IPS-18c (cell line): ENCODE measurements around the gene ROS1.

Source experiments
- H3K4me3 ChIP-seq: 2 replicates; pipeline ENCODE4 v1.7.0; 2013; ENCODE audit warnings: low read depth, mild to moderate bottlenecking, low read length, moderate library complexity; ENCODE audit not compliant: insufficient read depth
- H3K9me3 ChIP-seq: one replicate; pipeline ENCODE4 v1.6.1; 2013; ENCODE audit warnings: mild to moderate bottlenecking, low read length, moderate library complexity; ENCODE audit not compliant: control insufficient read depth, insufficient read depth

ROS1 gene

GRCh38 chr6:117304446-117304845 lies 121.3 kb downstream of the ROS1 start:
- H3K9me3 ChIP-seq = no peaks in the 10 kb centered on the region

GRCh38 chr6:117303323-117303722 lies 122.4 kb downstream of the ROS1 start:
- Histone ChIP-seq H3K4me3 (no peak overlapping the region), H3K9me3 (no peaks in the 10 kb centered on the region)

More at GRCh38 chr6:117304446-117304845, 121.3 kb downstream of the ROS1 start:
- H3K4me3 ChIP-seq = no peak overlapping the region

GRCh38 chr6:117298941-117299340 lies 126.8 kb downstream of the ROS1 start:
- no peaks in the 10 kb centered on the region for H3K9me3 ChIP-seq
- H3K4me3 ChIP-seq = no peak overlapping the region

GRCh38 chr6:117290173-117290846 lies 135.4 kb downstream of the ROS1 start:
- H3K9me3 ChIP-seq = no peaks in the 10 kb centered on the region
- H3K4me3 ChIP-seq = no peak overlapping the region

- Histone ChIP-seq H3K4me3 (no peak overlapping the region), H3K9me3 (no peaks in the 10 kb centered on the region)
Observed at GRCh38 chr6:117288083-117288715, 137.5 kb downstream of the ROS1 start.

GRCh38 chr6:117280922-117281321 lies 144.8 kb downstream of the ROS1 start:
- Histone ChIP-seq H3K9me3 (no peaks in the 10 kb centered on the region), H3K4me3 (no peak overlapping the region)

GRCh38 chr6:117276778-117277316 lies 148.9 kb downstream of the ROS1 start:
- Histone ChIP-seq H3K4me3 (no peak overlapping the region), H3K9me3 (no peaks in the 10 kb centered on the region)

GRCh38 chr6:117275711-117276110 lies 150.0 kb downstream of the ROS1 start:
- no peaks in the 10 kb centered on the region for H3K9me3 ChIP-seq
- no peak overlapping the region for H3K4me3 ChIP-seq

- Histone ChIP-seq H3K4me3 (no peak overlapping the region), H3K9me3 (no peaks in the 10 kb centered on the region)
Observed at GRCh38 chr6:117275205-117275604, 150.5 kb downstream of the ROS1 start.

- H3K4me3 ChIP-seq = no peak overlapping the region
- H3K9me3 ChIP-seq = no peaks in the 10 kb centered on the region
Observed at GRCh38 chr6:117272891-117273290, 152.9 kb downstream of the ROS1 start.

GRCh38 chr6:117272032-117272866 lies 153.5 kb downstream of the ROS1 start:
- H3K4me3 ChIP-seq = no peak overlapping the region
- H3K9me3 ChIP-seq = no peaks in the 10 kb centered on the region

GRCh38 chr6:117270843-117271507 lies 154.8 kb downstream of the ROS1 start:
- Histone ChIP-seq H3K4me3 (peak overlapping the region; percentile 55), H3K9me3 (no peaks in the 10 kb centered on the region)

GRCh38 chr6:117270055-117270842 lies 155.5 kb downstream of the ROS1 start:
- H3K4me3 ChIP-seq = peak overlapping the region; percentile 55
- H3K9me3 ChIP-seq = no peaks in the 10 kb centered on the region

GRCh38 chr6:117269638-117270054 lies 156.1 kb downstream of the ROS1 start:
- peak overlapping the region; percentile 55; the same call in 1 of the 2 replicates for H3K4me3 ChIP-seq

GRCh38 chr6:117268924-117269323 lies 156.8 kb downstream of the ROS1 start:
- H3K4me3 ChIP-seq = no peak overlapping the region

More at GRCh38 chr6:117269638-117270054, 156.1 kb downstream of the ROS1 start:
- H3K9me3 ChIP-seq = no peaks in the 10 kb centered on the region

GRCh38 chr6:117267766-117268534 lies 157.8 kb downstream of the ROS1 start:
- Histone ChIP-seq H3K9me3 (no peaks in the 10 kb centered on the region), H3K4me3 (no peak overlapping the region)

More at GRCh38 chr6:117268924-117269323, 156.8 kb downstream of the ROS1 start:
- H3K9me3 ChIP-seq = no peaks in the 10 kb centered on the region
